A172 (cell line): Measurements from ENCODE around the gene WWP2. TPM values are rescaled to one million over a fixed set of nuclear protein-coding genes. Genes with fewer than 3 reads are reported as not detected.
A peak's percentile ranks its signal among the peaks of the same experiment; 100 is the strongest.

ENCODE experiments used
- DNase-seq: peaks from one replicate; pipeline ENCODE4 v3.0.0-alpha.2; 2015; ENCODE audit warnings: low spot score
- total RNA-seq: library from RNA; depleted of rRNA; stranded (reverse); fragments of >200 nt; shearing (Covaris generic); gene quantifications from 2 replicates; pipeline ENCODE4 v1.2.3, GENCODE V29; 2014

The WWP2 gene
- total RNA-seq, 1 experiment from 2014 or later = 23.2 TPM

- no peak for DNase-seq
Observed at GRCh38 chr16:69926241-69926640, 164.1 kb downstream of the WWP2 start.

GRCh38 chr16:69927056-69927757, 165.1 kb downstream of the WWP2 start:
- no peak for DNase-seq

GRCh38 chr16:69928856-69929400, 166.8 kb downstream of the WWP2 start:
- no peak for DNase-seq

- no peak for DNase-seq
Observed at GRCh38 chr16:69929480-69929879, 167.3 kb downstream of the WWP2 start.

GRCh38 chr16:69930117-69930776, 168.1 kb downstream of the WWP2 start:
- peak; percentile 63 for DNase-seq

GRCh38 chr16:69931631-69932030, 169.5 kb downstream of the WWP2 start:
- DNase-seq = no peak

GRCh38 chr16:69932228-69932627, 170.1 kb downstream of the WWP2 start:
- no peak for DNase-seq

GRCh38 chr16:69932691-69933392, 170.7 kb downstream of the WWP2 start:
- DNase-seq = no peak

GRCh38 chr16:69934044-69934443, 171.9 kb downstream of the WWP2 start:
- DNase-seq = no peak

GRCh38 chr16:69934751-69935150, 172.6 kb downstream of the WWP2 start:
- DNase-seq = no peak

GRCh38 chr16:69935278-69935711, 173.2 kb downstream of the WWP2 start:
- peak; percentile 72 for DNase-seq

GRCh38 chr16:69935740-69936139, 173.6 kb downstream of the WWP2 start:
- no peak for DNase-seq

GRCh38 chr16:69936252-69936651, 174.1 kb downstream of the WWP2 start:
- no peak for DNase-seq

- DNase-seq = no peak
Observed at GRCh38 chr16:69936751-69937211, 174.6 kb downstream of the WWP2 start.

GRCh38 chr16:69937465-69937951, 175.4 kb downstream of the WWP2 start:
- DNase-seq = no peak

- DNase-seq = no peak
Observed at GRCh38 chr16:69938981-69939820, 177.1 kb downstream of the WWP2 start.

GRCh38 chr16:69939821-69940585, 177.9 kb downstream of the WWP2 start:
- DNase-seq = no peak

- DNase-seq = no peak
Observed at GRCh38 chr16:69940676-69941075, 178.5 kb downstream of the WWP2 start.

- no peak for DNase-seq
Observed at GRCh38 chr16:69941251-69942098, 179.3 kb downstream of the WWP2 start.

GRCh38 chr16:69942099-69942491, 180.0 kb downstream of the WWP2 start:
- no peak for DNase-seq
